ENCODE data around the gene GAREM1. TPM values are rescaled to one million over a fixed set of nuclear protein-coding genes. Genes with fewer than 3 reads are reported as not detected.

GAREM1 gene
- total RNA-seq, 1 donor from 2014 or later, result 11.0 TPM

DNA sequence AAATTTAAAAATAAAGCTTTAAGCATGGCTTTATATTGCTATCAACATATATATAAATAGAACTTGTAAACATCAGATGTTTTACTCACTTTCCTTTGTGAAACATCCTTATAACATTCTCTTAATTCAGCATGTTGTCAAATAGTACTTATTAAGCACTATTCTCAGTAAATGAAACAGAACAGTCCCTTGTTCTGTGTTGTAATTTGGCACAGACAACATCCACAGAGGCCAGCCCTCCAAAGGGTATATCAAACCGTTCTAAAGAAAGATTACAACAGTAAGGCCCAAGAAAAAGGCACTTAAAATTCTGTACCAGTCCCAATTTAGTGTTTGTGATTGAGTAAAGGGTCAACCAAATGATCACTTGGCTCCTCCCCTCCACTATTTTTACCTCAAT, 46.0 kb downstream of the GAREM1 start:
- H3K27ac Mint-ChIP-seq, result no peak overlapping the region
- TF ChIP-seq, protein P1, sequence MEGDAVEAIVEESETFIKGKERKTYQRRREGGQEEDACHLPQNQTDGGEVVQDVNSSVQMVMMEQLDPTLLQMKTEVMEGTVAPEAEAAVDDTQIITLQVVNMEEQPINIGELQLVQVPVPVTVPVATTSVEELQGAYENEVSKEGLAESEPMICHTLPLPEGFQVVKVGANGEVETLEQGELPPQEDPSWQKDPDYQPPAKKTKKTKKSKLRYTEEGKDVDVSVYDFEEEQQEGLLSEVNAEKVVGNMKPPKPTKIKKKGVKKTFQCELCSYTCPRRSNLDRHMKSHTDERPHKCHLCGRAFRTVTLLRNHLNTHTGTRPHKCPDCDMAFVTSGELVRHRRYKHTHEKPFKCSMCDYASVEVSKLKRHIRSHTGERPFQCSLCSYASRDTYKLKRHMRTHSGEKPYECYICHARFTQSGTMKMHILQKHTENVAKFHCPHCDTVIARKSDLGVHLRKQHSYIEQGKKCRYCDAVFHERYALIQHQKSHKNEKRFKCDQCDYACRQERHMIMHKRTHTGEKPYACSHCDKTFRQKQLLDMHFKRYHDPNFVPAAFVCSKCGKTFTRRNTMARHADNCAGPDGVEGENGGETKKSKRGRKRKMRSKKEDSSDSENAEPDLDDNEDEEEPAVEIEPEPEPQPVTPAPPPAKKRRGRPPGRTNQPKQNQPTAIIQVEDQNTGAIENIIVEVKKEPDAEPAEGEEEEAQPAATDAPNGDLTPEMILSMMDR (IDR thresholded peaks at IDR 0.05; ENCODE audit: unreplicated experiment), result no peak
- H3K9me3 Mint-ChIP-seq (ENCODE audit: low read depth), result no peaks in the 10 kb centered on the region
- H3K4me1 Mint-ChIP-seq (ENCODE audit: low read depth), result peaks cover 20% of the 10 kb centered on the region
- H3K36me3 Mint-ChIP-seq (ENCODE audit: insufficient read depth), result no peaks in the 10 kb centered on the region
- no peaks in the 10 kb centered on the region for H3K27me3 Mint-ChIP-seq
- no peak overlapping the region for H3K4me3 Mint-ChIP-seq (ENCODE audit: low read depth)
- DNase-seq (ENCODE audit: low spot score, unreplicated experiment), result no peak

DNA sequence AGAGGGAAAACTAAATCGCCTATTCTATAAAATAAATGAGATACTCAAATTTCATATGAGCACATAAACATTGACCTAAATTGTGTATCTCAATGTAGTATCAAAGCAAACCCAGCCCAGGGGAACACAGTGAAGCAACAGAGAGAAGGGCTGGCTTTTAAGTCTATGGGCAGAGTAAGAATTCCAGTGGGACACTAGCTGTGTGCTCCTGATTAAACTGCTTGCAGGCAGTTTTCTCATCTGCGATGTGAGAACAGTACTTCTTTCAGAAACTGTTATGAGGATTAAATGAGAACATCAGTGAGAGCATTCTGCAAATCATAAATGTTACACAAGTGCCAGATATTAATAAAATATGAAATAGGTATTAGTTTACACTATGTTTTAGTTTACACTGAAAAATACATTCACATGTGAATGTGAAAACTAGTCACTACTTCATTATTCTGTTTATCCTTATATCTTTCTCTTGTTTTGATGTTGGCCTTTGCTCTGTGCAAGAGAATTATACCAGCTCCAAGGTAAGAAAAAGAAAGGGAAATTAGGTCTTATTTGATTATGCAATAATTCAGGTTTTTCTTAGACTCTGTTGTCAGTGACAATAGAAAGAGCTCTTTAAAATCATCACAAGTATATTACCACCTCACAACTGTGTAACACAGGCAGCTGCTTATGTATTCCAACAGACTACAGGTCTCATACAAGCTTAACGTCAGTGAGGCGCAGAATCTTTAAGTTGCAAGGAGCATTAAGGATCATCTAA, 47.5 kb downstream of the GAREM1 start:
- H3K9me3 Mint-ChIP-seq (ENCODE audit: low read depth), result peaks cover 3% of the 10 kb centered on the region
- no peak for DNase-seq (ENCODE audit: low spot score, unreplicated experiment)
- peaks cover 1% of the 10 kb centered on the region for H3K36me3 Mint-ChIP-seq (ENCODE audit: insufficient read depth)
- no peak overlapping the region for H3K4me3 Mint-ChIP-seq (ENCODE audit: low read depth)
- H3K4me1 Mint-ChIP-seq (ENCODE audit: low read depth), result peaks cover 20% of the 10 kb centered on the region
- no peaks in the 10 kb centered on the region for H3K27me3 Mint-ChIP-seq
- H3K27ac Mint-ChIP-seq, result no peak overlapping the region
- TF ChIP-seq, protein P1 (IDR thresholded peaks at IDR 0.05; ENCODE audit: unreplicated experiment), result no peak

DNA sequence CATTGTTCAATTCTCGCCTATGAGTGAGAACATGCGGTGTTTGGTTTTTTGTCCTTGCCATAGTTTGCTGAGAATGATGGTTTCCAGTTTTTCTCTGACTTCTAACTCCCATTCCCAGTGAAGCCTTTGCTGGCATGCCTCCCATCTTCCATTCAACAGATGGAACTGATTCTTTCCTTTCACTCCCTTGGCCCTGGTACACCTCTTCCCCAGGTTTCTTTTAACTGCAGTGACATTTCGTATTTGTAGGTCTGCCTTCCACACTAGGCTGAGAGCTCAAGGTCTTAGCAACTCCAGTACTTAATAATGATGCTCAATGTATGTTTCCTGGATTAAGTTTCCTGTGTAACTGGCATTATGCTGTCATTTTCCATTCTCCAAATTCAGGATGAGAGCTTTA, 48.5 kb downstream of the GAREM1 start:
- DNase-seq (ENCODE audit: low spot score, unreplicated experiment), result no peak
- Mint-ChIP-seq H3K27me3 (no peaks in the 10 kb centered on the region), H3K4me1 (ENCODE audit: low read depth) (peaks cover 17% of the 10 kb centered on the region), H3K4me3 (ENCODE audit: low read depth) (no peak overlapping the region), H3K36me3 (ENCODE audit: insufficient read depth) (peaks cover 1% of the 10 kb centered on the region), H3K9me3 (ENCODE audit: low read depth) (peaks cover 9% of the 10 kb centered on the region), H3K27ac (no peak overlapping the region)
- TF ChIP-seq, protein P1 (IDR thresholded peaks at IDR 0.05; ENCODE audit: unreplicated experiment), result no peak

DNA sequence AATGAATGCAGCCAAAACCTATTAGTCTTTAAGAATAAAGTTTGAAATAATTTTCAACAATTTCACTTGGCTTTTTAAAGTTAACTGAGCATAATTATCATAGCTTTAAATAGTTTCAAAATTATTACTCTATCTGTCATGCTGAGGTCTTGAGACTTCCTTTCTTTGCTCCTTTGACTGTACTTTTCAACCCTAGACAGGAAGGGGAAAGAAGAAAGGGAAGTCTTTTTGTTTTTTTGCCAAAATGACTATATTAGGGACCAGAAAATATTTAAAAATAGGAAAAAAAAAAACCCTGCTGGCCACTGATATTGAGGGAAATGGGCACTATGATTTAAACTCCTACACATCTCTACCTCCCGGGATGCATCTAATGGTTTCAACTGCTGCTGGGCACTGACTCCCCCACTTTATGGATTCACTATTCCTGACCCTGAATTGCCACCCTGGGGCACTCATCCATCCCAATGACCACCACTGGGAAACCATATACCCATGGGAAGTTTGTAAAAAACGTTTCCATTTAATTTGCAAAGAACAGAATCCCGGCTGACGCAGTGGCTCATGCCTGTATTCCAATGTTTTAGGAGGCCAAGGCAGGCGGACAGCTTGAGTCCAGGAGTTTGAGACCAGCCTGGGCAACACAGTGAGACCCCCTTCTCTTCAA, 50.5 kb downstream of the GAREM1 start:
- Mint-ChIP-seq H3K4me3 (ENCODE audit: low read depth) (no peak overlapping the region), H3K27me3 (no peaks in the 10 kb centered on the region), H3K36me3 (ENCODE audit: insufficient read depth) (peaks cover 1% of the 10 kb centered on the region), H3K4me1 (ENCODE audit: low read depth) (peaks cover under 1% of the 10 kb centered on the region), H3K9me3 (ENCODE audit: low read depth) (peaks cover 11% of the 10 kb centered on the region), H3K27ac (no peak overlapping the region)
- DNase-seq (ENCODE audit: low spot score, unreplicated experiment), result no peak
- TF ChIP-seq, protein P1 (IDR thresholded peaks at IDR 0.05; ENCODE audit: unreplicated experiment), result no peak

DNA sequence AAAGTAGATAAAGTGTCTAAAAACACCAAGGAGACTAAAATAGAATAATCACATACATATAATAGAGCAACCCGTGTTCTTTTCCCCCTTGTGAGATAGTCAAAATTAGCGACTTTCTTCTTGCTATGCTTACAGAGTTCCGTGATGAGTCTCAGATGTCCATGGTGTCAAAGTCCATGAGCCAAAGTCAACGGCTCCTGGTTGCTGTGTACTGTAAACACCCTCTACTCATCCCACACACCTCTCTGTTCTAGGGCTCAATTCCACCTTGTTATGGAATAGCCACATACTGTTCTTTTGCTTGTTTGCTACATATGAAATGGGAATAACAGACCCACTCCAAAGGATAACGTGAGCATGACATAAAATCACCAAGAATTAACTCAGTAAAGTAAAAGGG, 52.5 kb downstream of the GAREM1 start:
- Mint-ChIP-seq H3K27ac (no peak overlapping the region), H3K4me3 (ENCODE audit: low read depth) (no peak overlapping the region), H3K4me1 (ENCODE audit: low read depth) (no peaks in the 10 kb centered on the region), H3K9me3 (ENCODE audit: low read depth) (peaks cover 11% of the 10 kb centered on the region), H3K27me3 (no peaks in the 10 kb centered on the region), H3K36me3 (ENCODE audit: insufficient read depth) (peaks cover 1% of the 10 kb centered on the region)
- DNase-seq (ENCODE audit: low spot score, unreplicated experiment), result no peak
- TF ChIP-seq, protein P1 (IDR thresholded peaks at IDR 0.05; ENCODE audit: unreplicated experiment), result no peak

All from progenitor cell of endocrine pancreas (in vitro differentiated cells).